ENCODE measurements around the gene CPLX3. TPM values are rescaled to one million over a fixed set of nuclear protein-coding genes. Genes with fewer than 3 reads are reported as not detected.

Gene CPLX3
- polyA plus RNA-seq, 1 donor, result not detected

DNA sequence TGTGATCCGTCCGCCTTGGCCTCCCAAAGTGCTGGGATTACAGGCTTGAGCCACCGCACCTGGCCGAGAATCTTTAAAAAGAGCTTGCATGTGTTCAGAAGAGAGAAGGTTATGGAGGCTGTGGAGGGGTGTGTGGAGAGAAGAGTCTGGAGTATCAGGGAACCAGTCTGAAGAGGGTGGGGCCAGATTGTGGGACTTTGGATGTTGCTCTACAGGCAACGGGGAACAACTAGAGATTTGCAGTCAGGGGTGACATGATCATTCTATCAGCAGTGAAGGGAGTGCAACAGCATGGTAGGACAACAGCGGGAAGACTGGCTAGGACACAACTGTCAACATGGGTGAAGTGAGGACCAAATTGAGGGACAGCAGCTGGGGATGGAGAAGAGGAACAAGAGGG is 37.9 kb downstream of the CPLX3 start:
- H3K27me3 ChIP-seq (ENCODE audit: control insufficient read depth, insufficient read depth, low read length), result no peaks in the 10 kb centered on the region
- H3K9me3 ChIP-seq (ENCODE audit: control insufficient read depth, low read depth, low read length), result no peaks in the 10 kb centered on the region
- H3K4me3 ChIP-seq (ENCODE audit: low read length), result no peak overlapping the region
- peak overlapping the region; percentile 16 for H3K27ac ChIP-seq (ENCODE audit: low read length)
- peaks cover 4% of the 10 kb centered on the region for H3K36me3 ChIP-seq (ENCODE audit: control insufficient read depth, insufficient read depth, low read length)
- WGBS (ENCODE audit: insufficient coverage, low lambda C conversion rate), result no CpG with 5 or more reads among the region's 6 CpGs
- peak in 1 of 2 donors; percentile 75 for DNase-seq
- H3K4me1 ChIP-seq (ENCODE audit: control insufficient read depth, insufficient read depth, low read length), result peaks cover 49% of the 10 kb centered on the region

DNA sequence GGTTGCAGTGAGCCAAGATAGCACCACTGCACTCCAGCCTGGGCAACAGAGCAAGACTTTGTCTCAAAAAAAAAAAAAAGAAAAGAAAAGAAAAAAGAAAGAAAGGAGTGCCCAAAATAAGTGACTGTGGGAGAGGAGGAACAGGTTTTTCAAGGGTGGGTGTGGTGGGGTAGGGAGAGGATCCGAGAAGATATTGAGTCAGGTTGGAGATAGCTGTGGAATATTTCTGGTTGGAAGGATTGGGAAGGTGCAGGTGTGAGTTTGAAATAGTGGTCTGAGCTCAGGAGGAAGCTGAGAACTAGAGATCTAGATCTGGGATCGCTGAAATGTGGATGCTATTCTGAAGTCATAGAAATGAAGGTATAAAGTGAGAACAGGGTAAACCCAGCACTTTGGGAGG is 38.9 kb downstream of the CPLX3 start:
- DNase-seq, result no peak
- Histone ChIP-seq H3K27me3 (ENCODE audit: control insufficient read depth, insufficient read depth, low read length) (no peaks in the 10 kb centered on the region), H3K4me1 (ENCODE audit: control insufficient read depth, insufficient read depth, low read length) (peaks cover 58% of the 10 kb centered on the region), H3K9me3 (ENCODE audit: control insufficient read depth, low read depth, low read length) (no peaks in the 10 kb centered on the region), H3K36me3 (ENCODE audit: control insufficient read depth, insufficient read depth, low read length) (peaks cover 4% of the 10 kb centered on the region), H3K4me3 (ENCODE audit: low read length) (no peak overlapping the region), H3K27ac (ENCODE audit: low read length) (peak overlapping the region; percentile 1)
- WGBS (ENCODE audit: insufficient coverage, low lambda C conversion rate), result 100% methylated on average over 1 of the region's 2 CpGs

DNA sequence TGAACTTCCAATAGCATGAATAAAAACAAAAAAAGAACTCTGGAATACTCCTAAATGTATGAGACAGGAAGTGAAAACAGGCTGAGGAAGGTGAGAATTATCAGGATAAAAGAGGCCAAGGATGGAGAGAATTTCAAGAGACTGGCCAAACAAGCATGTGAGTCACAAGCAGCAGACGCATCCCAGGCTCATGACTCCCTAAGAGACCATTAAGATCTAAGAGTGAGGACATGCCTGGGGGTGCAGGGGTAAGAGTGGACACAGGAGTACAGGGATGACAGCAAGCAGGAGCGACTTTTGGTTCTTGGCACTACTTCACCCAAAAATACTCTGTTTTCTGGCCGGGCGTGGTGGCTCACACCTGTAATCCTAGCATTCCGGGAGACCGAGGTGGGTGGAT is 39.7 kb downstream of the CPLX3 start:
- no peak overlapping the region for H3K4me3 ChIP-seq (ENCODE audit: low read length)
- 40% methylated on average over 1 of the region's 6 CpGs for WGBS (ENCODE audit: insufficient coverage, low lambda C conversion rate)
- no peaks in the 10 kb centered on the region for H3K27me3 ChIP-seq (ENCODE audit: control insufficient read depth, insufficient read depth, low read length)
- DNase-seq, result peak in 1 of 2 donors; percentile 61
- H3K27ac ChIP-seq (ENCODE audit: low read length), result peak overlapping the region; percentile 51
- peaks cover 3% of the 10 kb centered on the region for H3K36me3 ChIP-seq (ENCODE audit: control insufficient read depth, insufficient read depth, low read length)
- peaks cover 65% of the 10 kb centered on the region for H3K4me1 ChIP-seq (ENCODE audit: control insufficient read depth, insufficient read depth, low read length)
- H3K9me3 ChIP-seq (ENCODE audit: control insufficient read depth, low read depth, low read length), result no peaks in the 10 kb centered on the region

DNA sequence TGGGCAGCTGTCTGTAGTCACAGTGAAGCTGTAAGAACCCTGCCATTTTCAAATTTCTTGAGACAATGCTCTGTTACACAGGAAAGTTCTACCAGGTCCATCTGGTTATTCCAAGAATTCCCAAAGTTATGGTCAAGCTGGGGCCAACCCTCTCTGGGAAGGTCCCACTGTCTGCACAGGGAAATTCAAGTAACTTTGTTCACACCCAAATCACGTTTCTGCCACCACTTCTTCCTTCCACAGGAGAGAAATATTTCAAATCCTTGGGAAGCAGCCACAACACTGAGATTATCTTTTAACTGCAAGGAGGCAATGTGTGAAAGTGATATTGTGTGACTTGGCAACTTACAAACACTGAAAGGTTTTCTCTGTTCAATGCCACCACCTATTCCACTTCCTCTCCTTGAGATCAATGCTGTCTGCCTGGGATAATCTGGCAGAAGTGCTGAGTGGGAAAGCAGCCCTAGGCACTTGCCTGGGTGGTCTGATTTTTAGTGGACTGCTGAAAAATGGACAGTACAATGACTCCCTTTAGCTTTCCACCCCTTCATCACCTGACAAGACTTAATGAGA is 41.1 kb downstream of the CPLX3 start:
- Histone ChIP-seq H3K27me3 (ENCODE audit: control insufficient read depth, insufficient read depth, low read length) (no peaks in the 10 kb centered on the region), H3K36me3 (ENCODE audit: control insufficient read depth, insufficient read depth, low read length) (no peaks in the 10 kb centered on the region), H3K4me3 (ENCODE audit: low read length) (no peak overlapping the region), H3K4me1 (ENCODE audit: control insufficient read depth, insufficient read depth, low read length) (peaks cover 68% of the 10 kb centered on the region), H3K9me3 (ENCODE audit: control insufficient read depth, low read depth, low read length) (no peaks in the 10 kb centered on the region), H3K27ac (ENCODE audit: low read length) (peak overlapping the region; percentile 72)
- no CpG with 5 or more reads among the region's 1 CpG for WGBS (ENCODE audit: insufficient coverage, low lambda C conversion rate)
- DNase-seq, result peak in 1 of 2 donors; percentile 63

DNA sequence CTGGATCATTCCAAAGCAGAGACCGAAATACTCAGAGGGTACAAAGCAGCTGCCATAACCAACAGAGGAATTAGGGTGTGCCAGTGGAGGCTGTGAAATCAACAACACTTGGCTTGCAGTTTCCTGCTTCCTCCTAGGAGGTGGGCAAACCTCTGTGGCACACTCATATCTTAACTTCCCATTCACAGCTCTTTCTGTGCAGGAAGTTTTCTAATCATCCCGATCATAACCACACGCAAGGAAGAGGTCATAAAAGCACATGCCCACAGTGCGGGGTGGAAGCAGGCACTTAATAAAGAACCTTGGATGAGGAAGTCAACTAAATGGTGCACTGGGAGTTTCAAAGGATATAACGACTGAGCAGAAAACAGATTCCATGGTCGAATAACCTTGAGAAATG is 41.6 kb downstream of the CPLX3 start:
- Histone ChIP-seq H3K9me3 (ENCODE audit: control insufficient read depth, low read depth, low read length) (no peaks in the 10 kb centered on the region), H3K4me1 (ENCODE audit: control insufficient read depth, insufficient read depth, low read length) (peaks cover 68% of the 10 kb centered on the region), H3K4me3 (ENCODE audit: low read length) (no peak overlapping the region), H3K27ac (ENCODE audit: low read length) (peak overlapping the region; percentile 72), H3K36me3 (ENCODE audit: control insufficient read depth, insufficient read depth, low read length) (no peaks in the 10 kb centered on the region), H3K27me3 (ENCODE audit: control insufficient read depth, insufficient read depth, low read length) (no peaks in the 10 kb centered on the region)
- peak in 1 of 2 donors; percentile 70 for DNase-seq
- no CpG with 5 or more reads among the region's 6 CpGs for WGBS (ENCODE audit: insufficient coverage, low lambda C conversion rate)

DNA sequence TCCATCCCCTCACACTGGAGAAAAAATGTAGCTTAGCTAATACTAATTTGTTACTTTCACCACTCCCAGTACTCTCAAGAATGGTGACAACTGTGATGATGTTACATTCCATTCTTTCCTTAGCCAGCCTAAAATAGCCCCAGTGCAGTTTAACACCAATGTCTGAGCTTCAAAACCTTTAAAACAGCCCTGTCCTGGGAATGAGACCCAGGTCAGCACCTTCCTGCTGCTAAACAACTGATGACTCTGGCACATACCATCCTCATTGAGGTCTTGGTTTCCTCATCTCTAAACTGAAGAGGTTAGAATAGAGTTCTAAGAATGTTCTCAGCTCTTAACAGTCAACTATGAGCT is 42.9 kb downstream of the CPLX3 start:
- no peak for DNase-seq
- Histone ChIP-seq H3K4me3 (ENCODE audit: low read length) (no peak overlapping the region), H3K27me3 (ENCODE audit: control insufficient read depth, insufficient read depth, low read length) (no peaks in the 10 kb centered on the region), H3K27ac (ENCODE audit: low read length) (peak overlapping the region; percentile 28), H3K36me3 (ENCODE audit: control insufficient read depth, insufficient read depth, low read length) (no peaks in the 10 kb centered on the region), H3K9me3 (ENCODE audit: control insufficient read depth, low read depth, low read length) (no peaks in the 10 kb centered on the region), H3K4me1 (ENCODE audit: control insufficient read depth, insufficient read depth, low read length) (peaks cover 61% of the 10 kb centered on the region)

DNA sequence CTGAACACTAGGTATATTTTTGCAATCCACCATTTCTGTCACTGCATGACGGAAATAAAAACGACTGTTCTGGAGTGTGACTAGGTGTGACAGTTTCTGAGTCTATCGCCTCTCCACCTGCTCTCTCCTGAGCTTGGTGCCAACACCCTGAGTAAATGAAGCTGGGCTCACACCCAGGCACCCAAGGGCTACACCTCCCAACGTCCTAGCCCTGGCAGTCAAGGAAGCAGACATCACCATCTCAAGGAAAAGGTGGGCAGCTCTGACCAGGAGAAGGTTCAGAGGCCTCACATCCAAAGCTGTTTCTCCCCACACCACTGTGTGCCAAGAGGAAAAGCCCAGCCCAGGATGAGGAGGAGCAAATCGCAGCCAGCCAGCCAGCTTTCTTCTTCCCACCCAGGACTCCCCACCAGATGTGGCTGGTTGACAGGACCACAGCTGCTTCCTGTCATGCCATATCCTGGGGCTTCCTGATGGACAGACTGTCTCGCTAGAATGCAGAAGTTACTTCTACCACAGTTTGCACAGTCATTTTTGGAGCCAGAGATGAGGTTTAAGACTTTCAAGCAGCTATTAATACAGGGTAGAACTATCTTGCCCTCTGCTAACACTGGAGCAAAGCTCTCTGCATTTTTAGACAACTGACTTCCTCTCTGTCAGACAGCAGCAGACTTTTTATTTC is 43.4 kb downstream of the CPLX3 start:
- no peaks in the 10 kb centered on the region for H3K36me3 ChIP-seq (ENCODE audit: control insufficient read depth, insufficient read depth, low read length)
- H3K4me3 ChIP-seq (ENCODE audit: low read length), result no peak overlapping the region
- no CpG with 5 or more reads among the region's 6 CpGs for WGBS (ENCODE audit: insufficient coverage, low lambda C conversion rate)
- H3K9me3 ChIP-seq (ENCODE audit: control insufficient read depth, low read depth, low read length), result no peaks in the 10 kb centered on the region
- DNase-seq, result peak in 1 of 2 donors; percentile 27
- H3K4me1 ChIP-seq (ENCODE audit: control insufficient read depth, insufficient read depth, low read length), result peaks cover 56% of the 10 kb centered on the region
- H3K27ac ChIP-seq (ENCODE audit: low read length), result peak overlapping the region; percentile 28
- no peaks in the 10 kb centered on the region for H3K27me3 ChIP-seq (ENCODE audit: control insufficient read depth, insufficient read depth, low read length)

DNA sequence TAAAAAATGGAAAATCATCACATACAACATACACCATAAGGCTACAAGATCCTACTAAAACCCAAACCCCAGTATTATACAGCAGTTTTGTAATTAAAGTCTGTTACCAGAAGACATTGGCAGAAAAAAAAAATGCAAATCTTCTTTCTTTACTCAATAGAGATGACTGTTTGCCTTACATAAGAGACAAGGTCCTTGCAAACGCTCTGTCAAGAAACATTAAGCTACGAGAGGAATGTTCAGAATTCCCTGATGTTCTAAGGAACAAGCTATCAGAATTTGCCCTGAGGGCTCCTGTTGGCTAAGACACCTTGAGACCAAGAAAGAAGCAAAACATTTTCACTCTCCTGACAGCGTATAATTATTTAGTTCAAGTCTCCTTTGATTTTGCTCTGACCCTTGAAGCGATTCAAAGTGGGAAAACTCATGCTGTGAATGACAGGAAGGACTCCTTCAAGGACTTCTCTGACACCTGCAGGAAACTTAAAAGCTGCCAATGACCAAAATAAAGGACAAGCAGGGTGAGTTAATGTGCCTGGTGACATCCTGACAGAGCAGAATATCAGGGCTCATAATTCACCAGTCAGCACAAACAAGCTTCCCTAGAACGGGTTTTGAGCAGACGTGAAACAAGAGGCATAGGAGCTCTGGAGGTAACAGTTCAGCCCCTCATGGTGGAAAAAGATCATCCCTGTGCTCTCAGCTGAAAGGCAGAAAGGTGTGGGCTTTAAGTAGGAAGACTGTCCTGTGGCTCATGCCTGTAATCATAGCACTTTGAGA is 44.2 kb downstream of the CPLX3 start:
- Histone ChIP-seq H3K4me1 (ENCODE audit: control insufficient read depth, insufficient read depth, low read length) (peaks cover 52% of the 10 kb centered on the region), H3K36me3 (ENCODE audit: control insufficient read depth, insufficient read depth, low read length) (no peaks in the 10 kb centered on the region), H3K9me3 (ENCODE audit: control insufficient read depth, low read depth, low read length) (no peaks in the 10 kb centered on the region), H3K27ac (ENCODE audit: low read length) (peak overlapping the region; percentile 39), H3K4me3 (ENCODE audit: low read length) (no peak overlapping the region), H3K27me3 (ENCODE audit: control insufficient read depth, insufficient read depth, low read length) (no peaks in the 10 kb centered on the region)
- no peak for DNase-seq
- WGBS (ENCODE audit: insufficient coverage, low lambda C conversion rate), result 13% methylated on average over 3 of the region's 6 CpGs

DNA sequence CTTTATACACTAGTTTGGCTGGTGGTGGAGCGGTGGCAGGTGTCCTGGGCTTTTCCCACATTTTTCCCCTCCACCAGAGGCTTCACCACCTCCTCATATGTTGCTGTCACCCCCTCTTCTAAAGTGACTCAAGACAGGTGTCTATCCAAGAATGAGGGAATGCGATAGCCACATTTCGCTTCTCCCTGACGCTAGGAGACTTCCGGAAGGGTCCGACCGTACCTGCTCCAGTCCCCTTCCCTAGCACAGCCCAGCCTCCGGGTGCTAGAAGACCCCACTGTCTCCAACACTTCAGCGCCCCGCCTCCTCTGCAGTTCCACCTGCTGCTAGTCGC is 46.2 kb downstream of the CPLX3 start:
- no peak for DNase-seq
- Histone ChIP-seq H3K4me1 (ENCODE audit: control insufficient read depth, insufficient read depth, low read length) (peaks cover 36% of the 10 kb centered on the region), H3K36me3 (ENCODE audit: control insufficient read depth, insufficient read depth, low read length) (no peaks in the 10 kb centered on the region), H3K9me3 (ENCODE audit: control insufficient read depth, low read depth, low read length) (no peaks in the 10 kb centered on the region), H3K27me3 (ENCODE audit: control insufficient read depth, insufficient read depth, low read length) (no peaks in the 10 kb centered on the region), H3K27ac (ENCODE audit: low read length) (peak overlapping the region; percentile 80), H3K4me3 (ENCODE audit: low read length) (peak overlapping the region; percentile 73)
- whole genome bisulfite sequencing (ENCODE audit: insufficient coverage, low lambda C conversion rate), result no CpG with 5 or more reads among the region's 11 CpGs

DNA sequence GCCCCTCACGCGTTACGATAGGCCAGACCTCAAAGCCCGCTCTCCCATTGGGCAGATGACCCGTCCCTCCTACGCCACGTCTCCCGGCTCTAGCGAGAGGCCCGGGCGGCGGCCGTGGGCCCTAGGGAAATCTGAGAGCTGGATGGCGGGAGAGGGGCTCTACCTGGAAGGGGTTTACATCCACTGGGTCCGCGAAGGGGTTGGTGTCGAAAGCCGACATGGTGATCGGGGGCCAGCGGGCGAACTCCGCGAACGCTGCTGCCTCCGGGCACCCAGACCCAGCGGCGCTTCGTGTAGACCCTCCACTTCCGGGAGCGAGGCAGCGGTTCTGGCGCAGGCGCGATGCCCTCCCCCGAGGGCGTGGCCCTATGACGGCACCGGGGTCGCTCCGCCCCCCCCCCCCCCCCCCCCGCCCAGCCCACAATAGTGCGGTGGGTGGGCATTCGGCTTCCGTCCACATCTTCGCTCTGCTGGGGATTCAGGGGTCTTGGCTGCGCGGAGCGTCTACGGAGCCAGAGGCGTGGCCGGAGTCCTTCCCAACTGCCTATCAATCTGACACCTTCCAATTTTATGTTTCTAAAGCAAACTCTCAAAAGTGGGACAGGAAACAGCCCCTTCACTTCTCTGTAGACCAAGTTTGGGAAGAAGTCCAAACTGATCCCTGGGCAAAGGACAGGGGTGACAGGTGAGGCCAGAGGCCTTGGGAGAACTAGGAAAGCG is 46.8 kb downstream of the CPLX3 start, which contains the start of gene SCAMP2:
Gene SCAMP2 (minus strand): TSS at position 330 of the 720 bp plus-strand sequence. CDS start 110 bp downstream, at position 220.
- Histone ChIP-seq H3K27me3 (ENCODE audit: control insufficient read depth, insufficient read depth, low read length) (no peaks in the 10 kb centered on the region), H3K9me3 (ENCODE audit: control insufficient read depth, low read depth, low read length) (no peaks in the 10 kb centered on the region), H3K4me1 (ENCODE audit: control insufficient read depth, insufficient read depth, low read length) (peaks cover 31% of the 10 kb centered on the region), H3K36me3 (ENCODE audit: control insufficient read depth, insufficient read depth, low read length) (no peaks in the 10 kb centered on the region), H3K4me3 (ENCODE audit: low read length) (peak within 1 kb of the TSS; percentile 73), H3K27ac (ENCODE audit: low read length) (peak within 1 kb of the TSS; percentile 80)
- no CpG with 5 or more reads among the region's 52 CpGs for WGBS (ENCODE audit: insufficient coverage, low lambda C conversion rate)
- peak; percentile 94 to 99 for DNase-seq

Data from large intestine (tissue), 3 donors.